ENCODE measurements around the gene TPSD1.

GRCh38 chr16:1279081-1279944, 23.4 kb downstream of the TPSD1 start:
- TF ChIP-seq CTCF (IDR thresholded peaks at IDR 0.05): no peak
- no peak for TF ChIP-seq KAT7 (CRISPR knock-in tag; IDR thresholded peaks at IDR 0.05; ENCODE audit: borderline replicate concordance)

Data from WTC11 (cell line).